DOHH2 (cell line): Measurements from ENCODE around the gene NFKBIZ.

Experiments used
- H3F3A ChIP-seq: fragments of 200-600 bp; sonication (generic), shearing (Covaris generic); 2 replicates; pipeline ENCODE4 v1.6.0; 2016; ENCODE audit warnings: antibody characterized with exemption, mild to moderate bottlenecking; ENCODE audit not compliant: control insufficient read depth, insufficient read depth
- H3K27ac ChIP-seq: fragments of 200-600 bp; sonication (generic); 2 replicates; pipeline ENCODE4 v1.5.1; 2014; ENCODE audit warnings: low read depth, mild to moderate bottlenecking, low read length, moderate library complexity
- H3K27me3 ChIP-seq: fragments of 200-600 bp; sonication (generic); 2 replicates; pipeline ENCODE4 v1.6.1; 2014; ENCODE audit warnings: mild to moderate bottlenecking, low read length, mixed read lengths; ENCODE audit not compliant: control insufficient read depth
- H3K36me3 ChIP-seq: fragments of 200-600 bp; sonication (generic); 2 replicates; pipeline ENCODE4 v1.6.1; 2014; ENCODE audit warnings: mild to moderate bottlenecking, low read length, moderate library complexity, mixed read lengths; ENCODE audit not compliant: control insufficient read depth
- H3K4me1 ChIP-seq: fragments of 200-600 bp; sonication (generic); 2 replicates; pipeline ENCODE4 v1.6.1; 2014; ENCODE audit warnings: mild to moderate bottlenecking, low read length, mixed read lengths; ENCODE audit not compliant: control insufficient read depth
- H3K4me2 ChIP-seq: fragments of 200-600 bp; sonication (generic); 2 replicates; pipeline ENCODE4 v1.6.0; 2014; ENCODE audit warnings: mild to moderate bottlenecking, low read length, moderate library complexity
- H3K4me3 ChIP-seq: fragments of 200-600 bp; sonication (generic); 2 replicates; pipeline ENCODE4 v1.5.1; 2014; ENCODE audit warnings: mild to moderate bottlenecking, low read length, mixed read lengths
- H3K79me2 ChIP-seq: fragments of 200-600 bp; sonication (generic); 2 replicates; pipeline ENCODE4 v1.6.1; 2014; ENCODE audit warnings: mild to moderate bottlenecking, low read length, mixed read lengths; ENCODE audit not compliant: control insufficient read depth
- H3K9me2 ChIP-seq: fragments of 200-600 bp; sonication (generic); replicated peaks from 2 replicates; pipeline ENCODE4 v1.6.1; 2014; ENCODE audit warnings: mild to moderate bottlenecking, low read length, mixed read lengths; ENCODE audit not compliant: control insufficient read depth
- H3K9me3 ChIP-seq: fragments of 200-600 bp; sonication (generic); 2 replicates; pipeline ENCODE4 v1.6.1; 2014; ENCODE audit warnings: antibody characterized with exemption, low read length, mixed read lengths; ENCODE audit not compliant: control insufficient read depth, insufficient read depth
- H4K20me1 ChIP-seq: fragments of 200-600 bp; sonication (generic); 2 replicates; pipeline ENCODE4 v1.6.0; 2014; ENCODE audit warnings: low read depth, mild to moderate bottlenecking, antibody characterized with exemption, low read length, moderate library complexity; ENCODE audit not compliant: control insufficient read depth, insufficient read depth
- CTCF ChIP-seq: fragments of 200-600 bp; sonication (generic); IDR thresholded peaks from one replicate; pipeline ENCODE4 v1.5.1; 2014; ENCODE audit warnings: antibody characterized with exemption, mild to moderate bottlenecking, low read depth, low read length; ENCODE audit not compliant: poor library complexity, severe bottlenecking
- EZH2phosphoT487 ChIP-seq: fragments of 200-600 bp; sonication (generic); IDR thresholded peaks from 2 replicates; pipeline ENCODE4 v1.6.1; 2017; ENCODE audit warnings: borderline replicate concordance, mild to moderate bottlenecking, antibody characterized with exemption, low read length, moderate library complexity, mixed read lengths

NFKBIZ gene

GRCh38 chr3:101853982-101854381 lies 4.7 kb downstream of the NFKBIZ start:
- peaks cover 94% of the 10 kb centered on the region for H3K36me3 ChIP-seq
- TF ChIP-seq EZH2phosphoT487 (no peak), CTCF (no peak)
- H3K4me1 ChIP-seq, result peaks cover 44% of the 10 kb centered on the region

GRCh38 chr3:101854608-101855304 lies 5.4 kb downstream of the NFKBIZ start:
- H3K9me2 ChIP-seq, result no peaks in the 10 kb centered on the region
- H3K36me3 ChIP-seq, result peaks cover 98% of the 10 kb centered on the region
- peaks cover 50% of the 10 kb centered on the region for H3K4me1 ChIP-seq
- H4K20me1 ChIP-seq, result peaks cover 22% of the 10 kb centered on the region
- H3K27ac ChIP-seq, result no peak overlapping the region
- no peak for TF ChIP-seq CTCF
- no peak for TF ChIP-seq EZH2phosphoT487
- H3K27me3 ChIP-seq, result no peaks in the 10 kb centered on the region
- H3K79me2 ChIP-seq, result peaks cover 56% of the 10 kb centered on the region
- H3K9me3 ChIP-seq, result no peaks in the 10 kb centered on the region
- peaks cover 21% of the 10 kb centered on the region for H3F3A ChIP-seq
- H3K4me2 ChIP-seq, result no peak overlapping the region
- H3K4me3 ChIP-seq, result no peak overlapping the region

More at GRCh38 chr3:101853982-101854381, 4.7 kb downstream of the NFKBIZ start:
- Histone ChIP-seq H3K27me3 (no peaks in the 10 kb centered on the region), H3K9me3 (no peaks in the 10 kb centered on the region), H3K79me2 (peaks cover 60% of the 10 kb centered on the region), H3K4me3 (no peak overlapping the region), H3F3A (peaks cover 17% of the 10 kb centered on the region), H3K27ac (no peak overlapping the region), H3K9me2 (no peaks in the 10 kb centered on the region), H4K20me1 (peaks cover 22% of the 10 kb centered on the region), H3K4me2 (no peak overlapping the region)

- Histone ChIP-seq H4K20me1 (no peaks in the 10 kb centered on the region; the same call in 1 of the 2 replicates), H3K9me3 (no peaks in the 10 kb centered on the region), H3K79me2 (peaks cover 30% of the 10 kb centered on the region), H3K9me2 (no peaks in the 10 kb centered on the region), H3K4me1 (peaks cover 57% of the 10 kb centered on the region), H3K36me3 (peaks cover 97% of the 10 kb centered on the region), H3K27ac (no peak overlapping the region), H3F3A (peaks cover 36% of the 10 kb centered on the region), H3K4me2 (no peak overlapping the region), H3K4me3 (no peak overlapping the region), H3K27me3 (no peaks in the 10 kb centered on the region)
- TF ChIP-seq CTCF, result no peak
Observed at GRCh38 chr3:101857301-101857741, 8.0 kb downstream of the NFKBIZ start.
